ENCODE results near the gene IFIT1. TPM values are rescaled to one million over a fixed set of nuclear protein-coding genes. Genes with fewer than 3 reads are reported as not detected.

The IFIT1 gene
- total RNA-seq, 2 experiments from 2014 or later, result 6.1 to 6.3 TPM

GRCh38 chr10:89367529-89367928 is 24.9 kb upstream of the IFIT1 start:
- POLR2A ChIA-PET, result interaction anchor here (0.8 to 1.0 kb wide), 2 partner anchors 9 to 35 kb away, joined by 4 read pairs; no protein-coding TSS in a partner anchor
- ATAC-seq (peak; percentile 77), DNase-seq (no peak)
- no peak for TF ChIP-seq CTCF (IDR thresholded peaks at IDR 0.05)
- Mint-ChIP-seq H3K36me3 (ENCODE audit: low read depth) (no peaks in the 10 kb centered on the region), H3K9me3 (no peaks in the 10 kb centered on the region), H3K27ac (no peak overlapping the region), H3K27me3 (peaks cover 7% of the 10 kb centered on the region), H3K4me3 (no peak overlapping the region), H3K4me1 (ENCODE audit: low read depth) (peaks cover 14% of the 10 kb centered on the region)
- CTCF ChIA-PET, result interaction anchor here (1.1 to 2.5 kb wide), 5 partner anchors 17 to 97 kb away, joined by 3 to 13 read pairs (median 3); no protein-coding TSS in a partner anchor
- intact Hi-C loops (cut with micrococcal nuclease), result no loop called here

- H3K4me1 Mint-ChIP-seq (ENCODE audit: low read depth), result peaks cover 14% of the 10 kb centered on the region
These were observed 24.3 kb upstream of the IFIT1 start for GRCh38 chr10:89368129-89368528.

GRCh38 chr10:89369156-89370105 is 23.0 kb upstream of the IFIT1 start:
- Mint-ChIP-seq H3K27me3 (peaks cover 9% of the 10 kb centered on the region), H3K4me1 (ENCODE audit: low read depth) (peaks cover 10% of the 10 kb centered on the region), H3K27ac (no peak overlapping the region), H3K36me3 (ENCODE audit: low read depth) (no peaks in the 10 kb centered on the region), H3K9me3 (no peaks in the 10 kb centered on the region), H3K4me3 (no peak overlapping the region)
- POLR2A ChIA-PET, result interaction anchor here (0.6 kb wide), 2 partner anchors 72 to 260 kb away, joined by 3 to 5 read pairs; no protein-coding TSS in a partner anchor
- CTCF ChIA-PET, result interaction anchor here (0.7 to 2.5 kb wide), 30 partner anchors 8 to 342 kb away, joined by 3 to 13 read pairs (median 4); partner anchors contain the start of genes IFIT1, IFIT1B, IFIT2 and LIPA
- peak; percentile 25 for TF ChIP-seq CTCF (IDR thresholded peaks at IDR 0.05)
- ATAC-seq, result no peak
- peak; percentile 36 for DNase-seq
- intact Hi-C loops (cut with micrococcal nuclease), result no loop called here

More at GRCh38 chr10:89368129-89368528, 24.3 kb upstream of the IFIT1 start:
- no peak overlapping the region for H3K27ac Mint-ChIP-seq
- CTCF ChIA-PET, result interaction anchor here (1.1 to 2.5 kb wide), 10 partner anchors 13 to 97 kb away, joined by 3 to 13 read pairs (median 6); partner anchors contain the start of gene IFIT2
- ATAC-seq (no peak), DNase-seq (no peak)
- H3K36me3 Mint-ChIP-seq (ENCODE audit: low read depth), result no peaks in the 10 kb centered on the region
- POLR2A ChIA-PET, result interaction anchor here (0.8 to 1.0 kb wide), 2 partner anchors 10 to 36 kb away, joined by 4 read pairs; no protein-coding TSS in a partner anchor
- H3K4me3 Mint-ChIP-seq, result no peak overlapping the region
- no peak for TF ChIP-seq CTCF (IDR thresholded peaks at IDR 0.05)
- peaks cover 9% of the 10 kb centered on the region for H3K27me3 Mint-ChIP-seq
- H3K9me3 Mint-ChIP-seq, result no peaks in the 10 kb centered on the region
- intact Hi-C loops (cut with micrococcal nuclease), result no loop called here

- H3K4me3 Mint-ChIP-seq, result no peak overlapping the region
- peaks cover 8% of the 10 kb centered on the region for H3K27me3 Mint-ChIP-seq
- ATAC-seq, result no peak
These were observed 21.3 kb upstream of the IFIT1 start for GRCh38 chr10:89371079-89371478.

More at GRCh38 chr10:89371079-89371478, 21.3 kb upstream of the IFIT1 start:
- Mint-ChIP-seq H3K4me1 (ENCODE audit: low read depth) (peaks cover 4% of the 10 kb centered on the region), H3K36me3 (ENCODE audit: low read depth) (no peaks in the 10 kb centered on the region), H3K27ac (no peak overlapping the region), H3K9me3 (no peaks in the 10 kb centered on the region)
- POLR2A ChIA-PET, result no interaction called here
- TF ChIP-seq CTCF (IDR thresholded peaks at IDR 0.05), result no peak
- CTCF ChIA-PET, result interaction anchor here (1.2 kb wide), 1 partner anchor 98 kb away, joined by 3 read pairs; no protein-coding TSS in a partner anchor
- DNase-seq, result no peak
- intact Hi-C loops (cut with micrococcal nuclease), result no loop called here
